ENCODE results near the gene SFTPD. TPM values are rescaled to one million over a fixed set of nuclear protein-coding genes. Genes with fewer than 3 reads are reported as not detected.

SFTPD gene
- total RNA-seq, 1 donor from 2014 or later: not detected

- no peak for TF ChIP-seq CTCF (IDR thresholded peaks at IDR 0.05; ENCODE audit: insufficient read depth, low read length, poor library complexity, severe bottlenecking)
- Histone ChIP-seq H3K27me3 (ENCODE audit: control insufficient read depth, insufficient read depth, low read length) (peaks cover 8% of the 10 kb centered on the region), H3K4me3 (ENCODE audit: low read depth, low read length) (no peak overlapping the region), H3K36me3 (ENCODE audit: control insufficient read depth, insufficient read depth, low read length) (no peaks in the 10 kb centered on the region)
- no peak for DNase-seq (ENCODE audit: low read depth)
Observed at GRCh38 chr10:79932307-79932706, 16.6 kb downstream of the SFTPD start.

GRCh38 chr10:79930751-79931150, 18.2 kb downstream of the SFTPD start:
- Histone ChIP-seq H3K4me3 (ENCODE audit: low read depth, low read length) (no peak overlapping the region), H3K27me3 (ENCODE audit: control insufficient read depth, insufficient read depth, low read length) (peaks cover 8% of the 10 kb centered on the region), H3K36me3 (ENCODE audit: control insufficient read depth, insufficient read depth, low read length) (no peaks in the 10 kb centered on the region)
- no peak for TF ChIP-seq CTCF (IDR thresholded peaks at IDR 0.05; ENCODE audit: insufficient read depth, low read length, poor library complexity, severe bottlenecking)
- DNase-seq (ENCODE audit: low read depth): no peak

- DNase-seq (ENCODE audit: low read depth): no peak
- Histone ChIP-seq H3K27me3 (ENCODE audit: control insufficient read depth, insufficient read depth, low read length) (peaks cover 8% of the 10 kb centered on the region), H3K4me3 (ENCODE audit: low read depth, low read length) (no peak overlapping the region), H3K36me3 (ENCODE audit: control insufficient read depth, insufficient read depth, low read length) (no peaks in the 10 kb centered on the region)
- TF ChIP-seq CTCF (IDR thresholded peaks at IDR 0.05; ENCODE audit: insufficient read depth, low read length, poor library complexity, severe bottlenecking): no peak
Observed at GRCh38 chr10:79930267-79930666, 18.6 kb downstream of the SFTPD start.

- DNase-seq (ENCODE audit: low read depth): peak; percentile 18
- peak; percentile 89 for TF ChIP-seq CTCF (IDR thresholded peaks at IDR 0.05; ENCODE audit: insufficient read depth, low read length, poor library complexity, severe bottlenecking)
- no peak overlapping the region for H3K4me3 ChIP-seq (ENCODE audit: low read depth, low read length)
Observed at GRCh38 chr10:79929409-79929904, 19.4 kb downstream of the SFTPD start.

GRCh38 chr10:79928028-79928583, 20.8 kb downstream of the SFTPD start:
- TF ChIP-seq CTCF (IDR thresholded peaks at IDR 0.05; ENCODE audit: insufficient read depth, low read length, poor library complexity, severe bottlenecking): no peak

More at GRCh38 chr10:79929409-79929904, 19.4 kb downstream of the SFTPD start:
- H3K27me3 ChIP-seq (ENCODE audit: control insufficient read depth, insufficient read depth, low read length): peaks cover 8% of the 10 kb centered on the region
- no peaks in the 10 kb centered on the region for H3K36me3 ChIP-seq (ENCODE audit: control insufficient read depth, insufficient read depth, low read length)

More at GRCh38 chr10:79928028-79928583, 20.8 kb downstream of the SFTPD start:
- H3K27me3 ChIP-seq (ENCODE audit: control insufficient read depth, insufficient read depth, low read length): peaks cover 8% of the 10 kb centered on the region
- no peaks in the 10 kb centered on the region for H3K36me3 ChIP-seq (ENCODE audit: control insufficient read depth, insufficient read depth, low read length)
- no peak overlapping the region for H3K4me3 ChIP-seq (ENCODE audit: low read depth, low read length)
- no peak for DNase-seq (ENCODE audit: low read depth)
